ENCODE measurements around the gene C11orf16.

- TF ChIP-seq, protein P1, sequence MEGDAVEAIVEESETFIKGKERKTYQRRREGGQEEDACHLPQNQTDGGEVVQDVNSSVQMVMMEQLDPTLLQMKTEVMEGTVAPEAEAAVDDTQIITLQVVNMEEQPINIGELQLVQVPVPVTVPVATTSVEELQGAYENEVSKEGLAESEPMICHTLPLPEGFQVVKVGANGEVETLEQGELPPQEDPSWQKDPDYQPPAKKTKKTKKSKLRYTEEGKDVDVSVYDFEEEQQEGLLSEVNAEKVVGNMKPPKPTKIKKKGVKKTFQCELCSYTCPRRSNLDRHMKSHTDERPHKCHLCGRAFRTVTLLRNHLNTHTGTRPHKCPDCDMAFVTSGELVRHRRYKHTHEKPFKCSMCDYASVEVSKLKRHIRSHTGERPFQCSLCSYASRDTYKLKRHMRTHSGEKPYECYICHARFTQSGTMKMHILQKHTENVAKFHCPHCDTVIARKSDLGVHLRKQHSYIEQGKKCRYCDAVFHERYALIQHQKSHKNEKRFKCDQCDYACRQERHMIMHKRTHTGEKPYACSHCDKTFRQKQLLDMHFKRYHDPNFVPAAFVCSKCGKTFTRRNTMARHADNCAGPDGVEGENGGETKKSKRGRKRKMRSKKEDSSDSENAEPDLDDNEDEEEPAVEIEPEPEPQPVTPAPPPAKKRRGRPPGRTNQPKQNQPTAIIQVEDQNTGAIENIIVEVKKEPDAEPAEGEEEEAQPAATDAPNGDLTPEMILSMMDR (conservative IDR thresholded peaks at IDR 0.05; ENCODE audit: low read depth, low read length), result no peak
- TF ChIP-seq RFX5 (IDR thresholded peaks at IDR 0.05; ENCODE audit: low read depth, low read length) (no peak), POLR2A (IDR thresholded peaks at IDR 0.05; ENCODE audit: low read depth, low read length) (no peak)
Observed at GRCh38 chr11:8932564-8933180, at the start of gene C11orf16.

Data from IMR-90 (cell line).